HEK293T (cell line): ENCODE results near the gene HS3ST3B1.

Experiments
- ARNT ChIP-seq: fragments of 450-650 bp; IDR thresholded peaks from 2 replicates; pipeline ENCODE4 v1.6.1; 2017; ENCODE audit warnings: mild to moderate bottlenecking
- BHLHE40 ChIP-seq: fragments of 450-650 bp; IDR thresholded peaks from 2 replicates; pipeline ENCODE4 v1.6.1; 2016; ENCODE audit warnings: mild to moderate bottlenecking, moderate library complexity, borderline replicate concordance
- ELF4 ChIP-seq: fragments of 450-650 bp; IDR thresholded peaks from 2 replicates; pipeline ENCODE4 v1.6.1; 2017; ENCODE audit warnings: antibody characterized with exemption
- FOXA1 ChIP-seq: fragments of 450-650 bp; IDR thresholded peaks from 2 replicates; pipeline ENCODE4 v1.6.1; 2016; ENCODE audit warnings: mild to moderate bottlenecking
- FOXK2 ChIP-seq: fragments of 450-650 bp; IDR thresholded peaks from 2 replicates; pipeline ENCODE4 v1.6.1; 2016; ENCODE audit warnings: mild to moderate bottlenecking
- FOXM1 ChIP-seq: fragments of 450-650 bp; IDR thresholded peaks from 2 replicates; pipeline ENCODE4 v1.6.1; 2017; ENCODE audit warnings: mild to moderate bottlenecking, borderline replicate concordance
- HDGF ChIP-seq: fragments of 450-650 bp; IDR thresholded peaks from 2 replicates; pipeline ENCODE4 v1.6.1; 2017; ENCODE audit warnings: antibody characterized with exemption, borderline replicate concordance
- L3MBTL2 ChIP-seq: fragments of 450-650 bp; conservative IDR thresholded peaks from 2 replicates; pipeline ENCODE4 v1.6.1; 2016; ENCODE audit warnings: mild to moderate bottlenecking
- SP1 ChIP-seq: fragments of 450-650 bp; IDR thresholded peaks from 2 replicates; pipeline ENCODE4 v1.6.1; 2017
- SUZ12 ChIP-seq: fragments of 450-650 bp; IDR thresholded peaks from 2 replicates; pipeline ENCODE4 v1.6.1; 2016; ENCODE audit warnings: mild to moderate bottlenecking

DNA sequence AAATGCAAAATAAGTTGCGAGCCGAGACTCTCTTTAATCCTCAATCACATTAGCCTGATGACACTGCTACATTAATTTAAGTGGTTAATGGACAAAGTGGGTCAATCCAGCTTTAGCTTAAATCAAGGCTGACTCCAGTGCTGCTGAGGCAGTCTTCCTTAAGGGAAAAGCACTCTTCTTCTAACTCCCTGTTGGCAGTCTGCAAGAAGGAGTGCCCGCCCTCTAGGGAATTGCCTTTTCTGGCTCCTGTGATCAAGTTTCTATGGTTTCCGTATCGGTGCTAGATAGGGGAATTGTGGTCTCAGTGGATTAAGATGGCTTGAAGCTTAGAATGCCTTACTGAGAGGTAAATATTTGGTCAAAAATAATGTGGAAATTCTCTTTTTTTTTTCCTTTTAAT is 41.0 kb downstream of the HS3ST3B1 start:
- no peak for TF ChIP-seq FOXM1
- TF ChIP-seq SP1, result no peak
- TF ChIP-seq FOXK2, result no peak
- no peak for TF ChIP-seq BHLHE40
- no peak for TF ChIP-seq FOXA1
- no peak for TF ChIP-seq HDGF
- TF ChIP-seq ARNT, result no peak
- TF ChIP-seq ELF4, result no peak
- TF ChIP-seq L3MBTL2, result no peak
- no peak for TF ChIP-seq SUZ12
